Measurements from ENCODE around the gene C22orf23. TPM values are rescaled to one million over a fixed set of nuclear protein-coding genes. Genes with fewer than 3 reads are reported as not detected.

C22orf23 gene
- total RNA-seq, 1 experiment from 2014 or later: 0.55 TPM

- DNase-seq (ENCODE audit: low read depth, low spot score): no peak
- in situ Hi-C loops (cut with HindIII; ENCODE audit: low pct_unique_long_range_greater_than_20kb, low sequenced_read_pairs): no loop called here
These were observed 59.8 kb downstream of the C22orf23 start for GRCh38 chr22:37893583-37893983.

Other genes with a start within 250 kb of the C22orf23 start
- 29.3 and 32.5 TPM in 2 replicates for gene GCAT, start 145.7 kb downstream of the C22orf23 start, total RNA-seq (2014; rRNA removed; shearing (Covaris generic))
- not detected in 2 replicates for gene GALR3, start 130.2 kb downstream of the C22orf23 start, total RNA-seq (2014; rRNA removed; shearing (Covaris generic))
- 47.7 and 50.8 TPM in 2 replicates for gene ANKRD54, start 109.3 kb downstream of the C22orf23 start, total RNA-seq (2014; rRNA removed; shearing (Covaris generic))
- 664 and 804 TPM in 2 replicates for gene EIF3L, start 104.2 kb downstream of the C22orf23 start, total RNA-seq (2014; rRNA removed; shearing (Covaris generic))
- gene MICALL1, start 47.3 kb downstream of the C22orf23 start, total RNA-seq (2014; rRNA removed; shearing (Covaris generic)): 27.6 and 29.7 TPM in 2 replicates
- 260 and 264 TPM in 2 replicates for gene POLR2F, start 98 bp upstream of the C22orf23 start, total RNA-seq (2014; rRNA removed; shearing (Covaris generic))
- 188 and 199 TPM in 2 replicates for gene SOX10, start 31.0 kb upstream of the C22orf23 start, total RNA-seq (2014; rRNA removed; shearing (Covaris generic))
- gene PICK1, start 103.8 kb upstream of the C22orf23 start, total RNA-seq (2014; rRNA removed; shearing (Covaris generic)): 24.2 and 35.7 TPM in 2 replicates
- not detected in 2 replicates for gene SLC16A8, start 130.6 kb upstream of the C22orf23 start, total RNA-seq (2014; rRNA removed; shearing (Covaris generic))
- 42.1 and 49.1 TPM in 2 replicates for gene BAIAP2L2, start 157.1 kb upstream of the C22orf23 start, total RNA-seq (2014; rRNA removed; shearing (Covaris generic))
- 20.8 and 21.5 TPM in 2 replicates for gene PLA2G6, start 228.2 kb upstream of the C22orf23 start, total RNA-seq (2014; rRNA removed; shearing (Covaris generic))
- gene MAFF, start 248.4 kb upstream of the C22orf23 start, total RNA-seq (2014; rRNA removed; shearing (Covaris generic)): 153 and 181 TPM in 2 replicates

Data from SK-MEL-5 (cell line).